GM19452 (cell line): ENCODE data around the gene SLC25A25.
"Not testable (repeated sequence)": the region's sequence is repeated elsewhere in the genome, so short reads cannot be mapped to it uniquely, and the experiment has no call there.

Experiments
- ATAC-seq: cut with Tn5 transposase; IDR thresholded peaks from one replicate; pipeline ENCODE4 v1.9.1; 2021; ENCODE audit not compliant: unreplicated experiment

SLC25A25 gene

GRCh38 chr9:128123451-128124080 is 55.5 kb downstream of the SLC25A25 start:
- ATAC-seq = no peak

- ATAC-seq = no peak
These were observed 56.4 kb downstream of the SLC25A25 start for GRCh38 chr9:128124451-128124850.

- no peak for ATAC-seq
These were observed 57.0 kb downstream of the SLC25A25 start for GRCh38 chr9:128124873-128125579.

GRCh38 chr9:128125580-128126354 is 57.7 kb downstream of the SLC25A25 start:
- no peak for ATAC-seq

GRCh38 chr9:128127568-128127989 is 59.5 kb downstream of the SLC25A25 start, which contains the start of gene PTGES2:
Gene PTGES2, minus strand, starts transcription at chr9:128127729. Its CDS starts 12 bp downstream, at chr9:128127717.
- peak; percentile 52 for ATAC-seq

- peak; percentile 61 for ATAC-seq
These were observed 60.2 kb downstream of the SLC25A25 start for GRCh38 chr9:128127990-128128835.

GRCh38 chr9:128128836-128129590 is 61.0 kb downstream of the SLC25A25 start:
- ATAC-seq = no peak

- not testable (repeated sequence) for ATAC-seq
These were observed 62.1 kb downstream of the SLC25A25 start for GRCh38 chr9:128129976-128130590.

GRCh38 chr9:128130651-128131050 is 62.6 kb downstream of the SLC25A25 start:
- ATAC-seq = not testable (repeated sequence)

GRCh38 chr9:128131346-128131745 is 63.3 kb downstream of the SLC25A25 start:
- not testable (repeated sequence) for ATAC-seq

GRCh38 chr9:128132139-128132538 is 64.1 kb downstream of the SLC25A25 start:
- not testable (repeated sequence) for ATAC-seq

GRCh38 chr9:128135561-128135960 is 67.5 kb downstream of the SLC25A25 start:
- ATAC-seq = not testable (repeated sequence)

- ATAC-seq = no peak
These were observed 69.1 kb downstream of the SLC25A25 start for GRCh38 chr9:128136816-128137793.

GRCh38 chr9:128138001-128138400 is 70.0 kb downstream of the SLC25A25 start:
- ATAC-seq = no peak

GRCh38 chr9:128139621-128140020 is 71.6 kb downstream of the SLC25A25 start:
- no peak for ATAC-seq

- ATAC-seq = no peak
These were observed 73.6 kb downstream of the SLC25A25 start for GRCh38 chr9:128141604-128142003.

- no peak for ATAC-seq
These were observed 74.0 kb downstream of the SLC25A25 start for GRCh38 chr9:128142061-128142460.

GRCh38 chr9:128142596-128142995 is 74.6 kb downstream of the SLC25A25 start:
- ATAC-seq = no peak
